Posterior cingulate gyrus (tissue), 11 donors: ENCODE measurements around the gene SAMD5.
"Not testable (repeated sequence)": the region's sequence is repeated elsewhere in the genome, so short reads cannot be mapped to it uniquely, and the experiment has no call there.

Experiments used
- DNase-seq, 10 donors: peaks; one replicate each; pipeline versions ENCODE4 v3.0.0 to v3.0.0-alpha.2; 2020 to 2021; ENCODE audit warnings: mixed read lengths in 3 of 10
- intact Hi-C: fragments of 100-400 bp; cut with DNase I; formaldehyde crosslinking; loops from one replicate; pipeline ENCODE4 v1.15.1; 2023

SAMD5 gene

GRCh38 chr6:147525519-147526209 lies 17.2 kb downstream of the SAMD5 start:
- no peak for DNase-seq
- intact Hi-C loops, result no loop called here

- DNase-seq, result no peak
- intact Hi-C loops, result no loop called here
Measured at GRCh38 chr6:147527197-147527596, 18.7 kb downstream of the SAMD5 start.

- intact Hi-C loops, result no loop called here
- no peak for DNase-seq
Measured at GRCh38 chr6:147528511-147529145, 20.1 kb downstream of the SAMD5 start.

- no peak for DNase-seq
- intact Hi-C loops, result no loop called here
Measured at GRCh38 chr6:147530132-147531060, 21.9 kb downstream of the SAMD5 start.

- intact Hi-C loops, result no loop called here
- no peak for DNase-seq
Measured at GRCh38 chr6:147531321-147531720, 22.8 kb downstream of the SAMD5 start.

GRCh38 chr6:147534116-147534860 lies 25.8 kb downstream of the SAMD5 start:
- intact Hi-C loops, result no loop called here
- no peak for DNase-seq

GRCh38 chr6:147538821-147539220 lies 30.3 kb downstream of the SAMD5 start:
- no peak for DNase-seq
- intact Hi-C loops, result no loop called here

- no peak for DNase-seq
- intact Hi-C loops, result no loop called here
Measured at GRCh38 chr6:147540075-147540474, 31.6 kb downstream of the SAMD5 start.

- DNase-seq, intact Hi-C loops: not testable (repeated sequence)
Measured at GRCh38 chr6:147542436-147542835, 33.9 kb downstream of the SAMD5 start.

- intact Hi-C loops, result no loop called here
- no peak for DNase-seq
Measured at GRCh38 chr6:147544420-147544819, 35.9 kb downstream of the SAMD5 start.

GRCh38 chr6:147546501-147547368 lies 38.2 kb downstream of the SAMD5 start:
- intact Hi-C loops, result no loop called here
- DNase-seq, result no peak

GRCh38 chr6:147547369-147547902 lies 38.9 kb downstream of the SAMD5 start:
- intact Hi-C loops, result no loop called here
- no peak for DNase-seq

- intact Hi-C loops, result no loop called here
- DNase-seq, result no peak
Measured at GRCh38 chr6:147548921-147549475, 40.5 kb downstream of the SAMD5 start.

GRCh38 chr6:147549531-147549930 lies 41.0 kb downstream of the SAMD5 start:
- DNase-seq, result no peak
- intact Hi-C loops, result no loop called here

GRCh38 chr6:147551976-147552375 lies 43.5 kb downstream of the SAMD5 start:
- no peak for DNase-seq
- intact Hi-C loops, result no loop called here

- intact Hi-C loops, result no loop called here
Measured at GRCh38 chr6:147553099-147553498, 44.6 kb downstream of the SAMD5 start.

GRCh38 chr6:147554281-147554680 lies 45.8 kb downstream of the SAMD5 start:
- no peak for DNase-seq
- intact Hi-C loops, result no loop called here

More at GRCh38 chr6:147553099-147553498, 44.6 kb downstream of the SAMD5 start:
- DNase-seq, result no peak

GRCh38 chr6:147559006-147559405 lies 50.5 kb downstream of the SAMD5 start:
- intact Hi-C loops, result no loop called here
- DNase-seq, result no peak

- intact Hi-C loops, result no loop called here
- no peak for DNase-seq
Measured at GRCh38 chr6:147560670-147561069, 52.2 kb downstream of the SAMD5 start.
